Brain microvascular endothelial cell (primary cell): Measurements from ENCODE around the gene CDH13.

Experiments used
- DNase-seq: peaks from one replicate; pipeline ENCODE4 v3.0.0-alpha.2; 2020
- H3K27ac ChIP-seq: fragments of 250-450 bp; sonication (Bioruptor Pico); 2 replicates; pipeline ENCODE4 v1.5.1; 2020; ENCODE audit warnings: mild to moderate bottlenecking, moderate library complexity
- H3K27me3 ChIP-seq: fragments of 250-450 bp; sonication (Bioruptor Pico); replicated peaks from 2 replicates; pipeline ENCODE4 v1.5.1; 2020; ENCODE audit warnings: mild to moderate bottlenecking
- H3K36me3 ChIP-seq: fragments of 250-450 bp; sonication (Bioruptor Pico); replicated peaks from 2 replicates; pipeline ENCODE4 v1.5.1; 2020; ENCODE audit warnings: mild to moderate bottlenecking
- H3K4me3 ChIP-seq: 2 replicates; pipeline ENCODE4 v1.5.1; 2011; ENCODE audit warnings: low read depth, mild to moderate bottlenecking, control low read depth, low read length, moderate library complexity
- CTCF ChIP-seq: IDR thresholded peaks from 2 replicates; pipeline ENCODE4 v1.5.1; 2011; ENCODE audit warnings: low read depth, mild to moderate bottlenecking, moderate library complexity, low read length, control low read depth, inconsistent platforms; ENCODE audit errors: missing control alignments
- in situ Hi-C: cut with HindIII; loops from 2 replicates; pipeline ENCODE4 v1.10.0; 2017; ENCODE audit warnings: low sequenced_read_pairs, low pct_ligation_motif_present

The CDH13 gene

GRCh38 chr16:83130039-83130438 lies 503.3 kb downstream of the CDH13 start:
- H3K4me3 ChIP-seq = no peak overlapping the region
- TF ChIP-seq CTCF = no peak
- peaks cover 18% of the 10 kb centered on the region for H3K36me3 ChIP-seq
- no peak for DNase-seq
- H3K27ac ChIP-seq = no peak overlapping the region
- in situ Hi-C loops = no loop called here
- no peaks in the 10 kb centered on the region for H3K27me3 ChIP-seq

DNA sequence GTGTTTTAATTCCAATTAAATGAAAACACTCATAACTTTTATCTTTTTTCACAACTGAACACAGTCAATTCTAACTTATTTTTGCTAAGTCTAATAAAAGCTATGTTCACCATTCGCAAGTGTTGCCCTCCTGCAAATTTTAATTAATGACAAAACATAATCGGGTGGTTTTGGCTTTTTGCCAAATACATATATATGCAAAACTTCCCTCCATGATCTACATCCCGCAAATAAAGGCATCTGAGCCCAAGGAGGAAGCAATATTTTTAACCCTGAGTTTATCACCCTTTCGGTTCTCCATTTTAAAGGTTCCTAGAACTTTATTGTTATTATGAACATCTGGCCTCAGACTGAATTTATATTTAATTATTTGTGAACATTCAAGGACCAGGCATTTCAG lies 507.9 kb downstream of the CDH13 start:
- Histone ChIP-seq H3K27me3 (no peaks in the 10 kb centered on the region), H3K36me3 (no peaks in the 10 kb centered on the region), H3K4me3 (no peak overlapping the region), H3K27ac (no peak overlapping the region)
- in situ Hi-C loops = no loop called here
- TF ChIP-seq CTCF = no peak
- DNase-seq = no peak

DNA sequence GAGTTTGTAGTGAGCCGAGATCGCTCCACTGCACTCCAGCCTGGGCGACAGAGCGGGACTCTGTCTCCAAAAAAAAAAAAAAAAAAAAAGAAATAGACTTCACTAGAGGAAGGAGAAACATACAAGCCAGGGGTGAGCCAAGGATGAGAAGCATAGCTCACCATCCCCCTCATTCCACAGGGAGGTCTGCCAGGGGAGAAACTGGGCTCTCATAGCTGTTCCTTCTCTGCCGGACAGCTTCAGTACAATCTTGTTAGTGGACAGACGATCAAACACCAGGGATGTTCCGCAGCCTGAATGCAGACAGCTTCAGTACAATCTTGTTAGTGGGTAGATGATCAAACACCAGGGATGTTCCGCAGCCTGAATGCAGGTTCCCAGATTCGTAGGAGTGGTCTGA lies 509.6 kb downstream of the CDH13 start:
- H3K27ac ChIP-seq = no peak overlapping the region
- H3K27me3 ChIP-seq = no peaks in the 10 kb centered on the region
- no peak for TF ChIP-seq CTCF
- in situ Hi-C loops = no loop called here
- no peaks in the 10 kb centered on the region for H3K36me3 ChIP-seq
- H3K4me3 ChIP-seq = no peak overlapping the region
- DNase-seq = no peak

- Histone ChIP-seq H3K4me3 (peak overlapping the region; percentile 42), H3K27ac (no peak overlapping the region)
Observed at GRCh38 chr16:83136924-83137323, 510.2 kb downstream of the CDH13 start.

DNA sequence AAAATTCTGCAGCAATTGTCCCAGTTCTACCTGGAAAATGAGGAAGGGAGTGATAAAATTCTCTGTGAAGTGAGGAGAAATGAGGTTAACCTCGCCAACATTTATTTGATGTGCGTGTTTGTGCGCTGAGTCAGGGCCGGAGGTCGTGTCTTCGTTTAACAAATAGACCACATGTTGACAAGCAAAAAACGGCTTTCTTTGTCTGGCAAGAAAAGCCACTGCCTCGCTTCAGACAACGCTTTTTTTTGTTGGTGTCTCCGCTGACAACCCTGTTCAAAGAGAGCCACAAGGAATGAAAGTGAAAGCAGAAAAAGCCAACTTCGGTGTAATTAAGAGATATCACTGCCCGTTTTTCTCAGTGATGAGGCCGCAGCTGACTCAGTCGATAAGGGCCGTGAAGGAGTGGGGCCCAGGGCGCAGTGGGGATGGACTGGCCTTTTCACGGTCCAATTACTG lies 510.6 kb downstream of the CDH13 start:
- H3K4me3 ChIP-seq = peak overlapping the region; percentile 42
- H3K36me3 ChIP-seq = no peaks in the 10 kb centered on the region
- TF ChIP-seq CTCF = no peak
- no peaks in the 10 kb centered on the region for H3K27me3 ChIP-seq
- H3K27ac ChIP-seq = peak overlapping the region; percentile 28
- peak; percentile 75 for DNase-seq
- in situ Hi-C loops = no loop called here

More at GRCh38 chr16:83136924-83137323, 510.2 kb downstream of the CDH13 start:
- DNase-seq = no peak
- no peak for TF ChIP-seq CTCF
- no peaks in the 10 kb centered on the region for H3K36me3 ChIP-seq
- in situ Hi-C loops = no loop called here
- H3K27me3 ChIP-seq = no peaks in the 10 kb centered on the region

GRCh38 chr16:83137894-83138293 lies 511.1 kb downstream of the CDH13 start:
- H3K27ac ChIP-seq = peak overlapping the region; percentile 28

More at GRCh38 chr16:83137894-83138293, 511.1 kb downstream of the CDH13 start:
- Histone ChIP-seq H3K27me3 (no peaks in the 10 kb centered on the region), H3K4me3 (no peak overlapping the region), H3K36me3 (no peaks in the 10 kb centered on the region)
- in situ Hi-C loops = no loop called here
- no peak for TF ChIP-seq CTCF
- no peak for DNase-seq
